ENCODE measurements around the gene ARHGAP5.

DNA sequence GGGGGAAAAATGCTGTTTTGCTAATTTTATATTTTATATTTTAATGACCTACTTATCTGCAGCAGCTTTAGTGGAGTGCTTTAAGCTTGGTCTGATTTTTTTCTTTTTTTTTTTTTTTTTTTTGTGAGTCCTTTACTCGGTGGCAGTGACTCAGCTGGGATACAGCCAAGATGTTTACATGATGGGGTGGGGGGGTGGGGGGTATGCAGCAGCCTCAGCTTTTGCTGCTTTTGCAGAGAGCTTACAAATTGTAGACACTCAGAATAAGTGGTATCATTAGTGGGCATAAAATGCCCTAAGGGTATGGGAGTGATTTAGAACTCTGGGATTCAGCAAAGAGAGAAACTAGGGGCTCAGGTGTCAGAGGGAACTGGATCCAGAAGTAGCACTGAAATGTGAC is 38.2 kb upstream of the ARHGAP5 start:
- TF ChIP-seq POLR2A (IDR thresholded peaks at IDR 0.05) (no peak), CTCF (IDR thresholded peaks at IDR 0.05) (no peak), POLR2AphosphoS5 (IDR thresholded peaks at IDR 0.05) (no peak)

Data from breast epithelium (tissue), 3 donors.